HG03565 (cell line): ENCODE measurements around the gene BCL2.
A peak's percentile ranks its signal among the peaks of the same experiment; 100 is the strongest.

Experiments
- ATAC-seq: cut with Tn5 transposase; IDR thresholded peaks from one replicate; pipeline ENCODE4 v1.9.1; 2021; ENCODE audit warnings: mild to moderate bottlenecking, moderate library complexity; ENCODE audit not compliant: unreplicated experiment

The BCL2 gene

GRCh38 chr18:63146828-63147409 is 172.7 kb downstream of the BCL2 start:
- no peak for ATAC-seq

GRCh38 chr18:63145851-63146555 is 173.6 kb downstream of the BCL2 start:
- no peak for ATAC-seq

GRCh38 chr18:63145166-63145850 is 174.3 kb downstream of the BCL2 start:
- ATAC-seq, result no peak

GRCh38 chr18:63144748-63145147 is 174.8 kb downstream of the BCL2 start:
- no peak for ATAC-seq

- ATAC-seq, result no peak
These were observed 176.2 kb downstream of the BCL2 start for GRCh38 chr18:63143330-63143771.

GRCh38 chr18:63142594-63143225 is 176.9 kb downstream of the BCL2 start:
- ATAC-seq, result no peak

GRCh38 chr18:63141778-63142176 is 177.8 kb downstream of the BCL2 start:
- ATAC-seq, result peak; percentile 47

- no peak for ATAC-seq
These were observed 178.4 kb downstream of the BCL2 start for GRCh38 chr18:63140997-63141777.

- ATAC-seq, result no peak
These were observed 179.5 kb downstream of the BCL2 start for GRCh38 chr18:63140038-63140450.

- ATAC-seq, result peak; percentile 37
These were observed 180.9 kb downstream of the BCL2 start for GRCh38 chr18:63138436-63139340.

GRCh38 chr18:63137999-63138435 is 181.6 kb downstream of the BCL2 start:
- peak; percentile 18 for ATAC-seq

GRCh38 chr18:63135101-63135500 is 184.5 kb downstream of the BCL2 start:
- ATAC-seq, result no peak

- no peak for ATAC-seq
These were observed 186.8 kb downstream of the BCL2 start for GRCh38 chr18:63132819-63133200.

GRCh38 chr18:63131959-63132818 is 187.4 kb downstream of the BCL2 start:
- ATAC-seq, result no peak

- ATAC-seq, result no peak
These were observed 188.2 kb downstream of the BCL2 start for GRCh38 chr18:63131106-63131958.

GRCh38 chr18:63130176-63130575 is 189.4 kb downstream of the BCL2 start:
- no peak for ATAC-seq

GRCh38 chr18:63128237-63128974 is 191.2 kb downstream of the BCL2 start:
- no peak for ATAC-seq
